Suprapubic skin (tissue), 4 donors: ENCODE measurements around the gene HES2.
"Not testable (repeated sequence)": the region's sequence is repeated elsewhere in the genome, so short reads cannot be mapped to it uniquely, and the experiment has no call there.

Experiments
- CTCF ChIP-seq, 2 donors: fragments of 200-600 bp in 1 of 2; fragments of 450-650 bp in 1 of 2; sonication (generic) in 1 of 2; IDR thresholded peaks; one replicate each; pipeline ENCODE4 v1.5.1; 2016 to 2019; ENCODE audit warnings: antibody characterized with exemption in 2 of 2, mild to moderate bottlenecking in 1 of 2, moderate library complexity in 1 of 2
- EP300 ChIP-seq: sonication (generic); formaldehyde crosslinking; IDR thresholded peaks from one replicate; pipeline ENCODE4 v1.6.1; 2017; ENCODE audit warnings: antibody characterized with exemption
- POLR2A ChIP-seq, 2 donors: fragments of 450-650 bp; IDR thresholded peaks; one replicate each; pipeline ENCODE4 v1.6.1; 2017; ENCODE audit warnings: antibody characterized with exemption in 2 of 2, mild to moderate bottlenecking in 2 of 2, moderate library complexity in 2 of 2
- POLR2AphosphoS5 ChIP-seq, 3 donors: sonication (generic); formaldehyde crosslinking; IDR thresholded peaks; one replicate each; pipeline ENCODE4 v1.6.1; 2017; ENCODE audit warnings: antibody characterized with exemption in 3 of 3

GRCh38 chr1:6363085-6363884 lies 56.4 kb downstream of the HES2 start:
- TF ChIP-seq CTCF (IDR thresholded peaks at IDR 0.05), result peak; percentile 79 to 80
- not testable (repeated sequence) for TF ChIP-seq EP300; POLR2A (IDR thresholded peaks at IDR 0.05)
- peak in 1 of 3 donors; percentile 14 for TF ChIP-seq POLR2AphosphoS5 (IDR thresholded peaks at IDR 0.05)
